ENCODE data around the gene KIRREL2. TPM values are rescaled to one million over a fixed set of nuclear protein-coding genes. Genes with fewer than 3 reads are reported as not detected.

Gene KIRREL2
- total and polyA plus RNA-seq, 2 of the 8 experiments (the other 6 are each of a cell fraction or from before 2014, with no cell fraction given), result 2.4 to 4.6 TPM

DNA sequence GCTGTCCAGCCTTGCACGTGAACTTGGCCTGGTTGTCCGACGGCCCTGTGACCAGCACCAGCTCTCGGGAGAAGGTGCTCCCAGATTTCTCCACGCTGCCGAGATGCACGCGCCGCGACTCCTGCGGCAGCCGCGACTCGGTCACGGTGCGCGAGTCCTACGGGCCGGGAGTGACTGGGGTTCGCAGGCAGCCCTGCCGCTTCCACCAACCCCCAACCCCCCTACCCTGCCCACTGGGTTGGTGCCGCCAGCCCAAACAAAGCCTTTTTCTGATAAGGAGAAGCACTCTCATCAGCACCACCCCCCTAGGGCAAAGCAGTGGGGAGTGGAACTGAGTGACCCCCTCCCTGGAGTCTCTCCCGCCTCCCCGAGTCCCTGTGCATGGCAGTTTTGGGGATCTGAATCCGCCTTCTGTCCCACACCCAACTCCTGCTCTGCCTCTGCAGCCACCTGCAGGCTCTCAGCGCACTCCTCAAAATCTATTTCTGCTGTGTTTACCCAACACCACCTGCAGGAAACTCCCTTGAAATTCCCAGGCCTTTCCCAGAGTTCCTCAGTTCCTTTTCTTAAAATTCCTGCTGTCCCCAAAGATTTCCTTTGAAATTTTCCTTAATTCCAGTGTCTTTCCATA, 10.6 kb upstream of the KIRREL2 start (continued):
- TF ChIP-seq, protein P1, sequence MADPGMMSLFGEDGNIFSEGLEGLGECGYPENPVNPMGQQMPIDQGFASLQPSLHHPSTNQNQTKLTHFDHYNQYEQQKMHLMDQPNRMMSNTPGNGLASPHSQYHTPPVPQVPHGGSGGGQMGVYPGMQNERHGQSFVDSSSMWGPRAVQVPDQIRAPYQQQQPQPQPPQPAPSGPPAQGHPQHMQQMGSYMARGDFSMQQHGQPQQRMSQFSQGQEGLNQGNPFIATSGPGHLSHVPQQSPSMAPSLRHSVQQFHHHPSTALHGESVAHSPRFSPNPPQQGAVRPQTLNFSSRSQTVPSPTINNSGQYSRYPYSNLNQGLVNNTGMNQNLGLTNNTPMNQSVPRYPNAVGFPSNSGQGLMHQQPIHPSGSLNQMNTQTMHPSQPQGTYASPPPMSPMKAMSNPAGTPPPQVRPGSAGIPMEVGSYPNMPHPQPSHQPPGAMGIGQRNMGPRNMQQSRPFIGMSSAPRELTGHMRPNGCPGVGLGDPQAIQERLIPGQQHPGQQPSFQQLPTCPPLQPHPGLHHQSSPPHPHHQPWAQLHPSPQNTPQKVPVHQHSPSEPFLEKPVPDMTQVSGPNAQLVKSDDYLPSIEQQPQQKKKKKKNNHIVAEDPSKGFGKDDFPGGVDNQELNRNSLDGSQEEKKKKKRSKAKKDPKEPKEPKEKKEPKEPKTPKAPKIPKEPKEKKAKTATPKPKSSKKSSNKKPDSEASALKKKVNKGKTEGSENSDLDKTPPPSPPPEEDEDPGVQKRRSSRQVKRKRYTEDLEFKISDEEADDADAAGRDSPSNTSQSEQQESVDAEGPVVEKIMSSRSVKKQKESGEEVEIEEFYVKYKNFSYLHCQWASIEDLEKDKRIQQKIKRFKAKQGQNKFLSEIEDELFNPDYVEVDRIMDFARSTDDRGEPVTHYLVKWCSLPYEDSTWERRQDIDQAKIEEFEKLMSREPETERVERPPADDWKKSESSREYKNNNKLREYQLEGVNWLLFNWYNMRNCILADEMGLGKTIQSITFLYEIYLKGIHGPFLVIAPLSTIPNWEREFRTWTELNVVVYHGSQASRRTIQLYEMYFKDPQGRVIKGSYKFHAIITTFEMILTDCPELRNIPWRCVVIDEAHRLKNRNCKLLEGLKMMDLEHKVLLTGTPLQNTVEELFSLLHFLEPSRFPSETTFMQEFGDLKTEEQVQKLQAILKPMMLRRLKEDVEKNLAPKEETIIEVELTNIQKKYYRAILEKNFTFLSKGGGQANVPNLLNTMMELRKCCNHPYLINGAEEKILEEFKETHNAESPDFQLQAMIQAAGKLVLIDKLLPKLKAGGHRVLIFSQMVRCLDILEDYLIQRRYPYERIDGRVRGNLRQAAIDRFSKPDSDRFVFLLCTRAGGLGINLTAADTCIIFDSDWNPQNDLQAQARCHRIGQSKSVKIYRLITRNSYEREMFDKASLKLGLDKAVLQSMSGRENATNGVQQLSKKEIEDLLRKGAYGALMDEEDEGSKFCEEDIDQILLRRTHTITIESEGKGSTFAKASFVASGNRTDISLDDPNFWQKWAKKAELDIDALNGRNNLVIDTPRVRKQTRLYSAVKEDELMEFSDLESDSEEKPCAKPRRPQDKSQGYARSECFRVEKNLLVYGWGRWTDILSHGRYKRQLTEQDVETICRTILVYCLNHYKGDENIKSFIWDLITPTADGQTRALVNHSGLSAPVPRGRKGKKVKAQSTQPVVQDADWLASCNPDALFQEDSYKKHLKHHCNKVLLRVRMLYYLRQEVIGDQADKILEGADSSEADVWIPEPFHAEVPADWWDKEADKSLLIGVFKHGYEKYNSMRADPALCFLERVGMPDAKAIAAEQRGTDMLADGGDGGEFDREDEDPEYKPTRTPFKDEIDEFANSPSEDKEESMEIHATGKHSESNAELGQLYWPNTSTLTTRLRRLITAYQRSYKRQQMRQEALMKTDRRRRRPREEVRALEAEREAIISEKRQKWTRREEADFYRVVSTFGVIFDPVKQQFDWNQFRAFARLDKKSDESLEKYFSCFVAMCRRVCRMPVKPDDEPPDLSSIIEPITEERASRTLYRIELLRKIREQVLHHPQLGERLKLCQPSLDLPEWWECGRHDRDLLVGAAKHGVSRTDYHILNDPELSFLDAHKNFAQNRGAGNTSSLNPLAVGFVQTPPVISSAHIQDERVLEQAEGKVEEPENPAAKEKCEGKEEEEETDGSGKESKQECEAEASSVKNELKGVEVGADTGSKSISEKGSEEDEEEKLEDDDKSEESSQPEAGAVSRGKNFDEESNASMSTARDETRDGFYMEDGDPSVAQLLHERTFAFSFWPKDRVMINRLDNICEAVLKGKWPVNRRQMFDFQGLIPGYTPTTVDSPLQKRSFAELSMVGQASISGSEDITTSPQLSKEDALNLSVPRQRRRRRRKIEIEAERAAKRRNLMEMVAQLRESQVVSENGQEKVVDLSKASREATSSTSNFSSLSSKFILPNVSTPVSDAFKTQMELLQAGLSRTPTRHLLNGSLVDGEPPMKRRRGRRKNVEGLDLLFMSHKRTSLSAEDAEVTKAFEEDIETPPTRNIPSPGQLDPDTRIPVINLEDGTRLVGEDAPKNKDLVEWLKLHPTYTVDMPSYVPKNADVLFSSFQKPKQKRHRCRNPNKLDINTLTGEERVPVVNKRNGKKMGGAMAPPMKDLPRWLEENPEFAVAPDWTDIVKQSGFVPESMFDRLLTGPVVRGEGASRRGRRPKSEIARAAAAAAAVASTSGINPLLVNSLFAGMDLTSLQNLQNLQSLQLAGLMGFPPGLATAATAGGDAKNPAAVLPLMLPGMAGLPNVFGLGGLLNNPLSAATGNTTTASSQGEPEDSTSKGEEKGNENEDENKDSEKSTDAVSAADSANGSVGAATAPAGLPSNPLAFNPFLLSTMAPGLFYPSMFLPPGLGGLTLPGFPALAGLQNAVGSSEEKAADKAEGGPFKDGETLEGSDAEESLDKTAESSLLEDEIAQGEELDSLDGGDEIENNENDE (IDR thresholded peaks at IDR 0.05; ENCODE audit: insufficient replicate concordance, low read length), result no peak
- TF ChIP-seq GABPA (IDR thresholded peaks at IDR 0.05; ENCODE audit: borderline replicate concordance, insufficient read depth, low read length), result no peak
- no peak for TF ChIP-seq SIRT6 (IDR thresholded peaks at IDR 0.05; ENCODE audit: low read length)
- TF ChIP-seq SP2 (IDR thresholded peaks at IDR 0.05; ENCODE audit: low read length), result no peak
- TF ChIP-seq KDM1A (IDR thresholded peaks at IDR 0.05; ENCODE audit: borderline replicate concordance, low read length), result no peak
- TF ChIP-seq TAF1 (IDR thresholded peaks at IDR 0.05; ENCODE audit: low read depth, low read length), result no peak
- TF ChIP-seq GTF2F1 (IDR thresholded peaks at IDR 0.05; ENCODE audit: borderline replicate concordance, low read depth, low read length), result no peak

All from H1 (cell line).